Measurements from ENCODE around the gene YBEY.

YBEY gene

DNA sequence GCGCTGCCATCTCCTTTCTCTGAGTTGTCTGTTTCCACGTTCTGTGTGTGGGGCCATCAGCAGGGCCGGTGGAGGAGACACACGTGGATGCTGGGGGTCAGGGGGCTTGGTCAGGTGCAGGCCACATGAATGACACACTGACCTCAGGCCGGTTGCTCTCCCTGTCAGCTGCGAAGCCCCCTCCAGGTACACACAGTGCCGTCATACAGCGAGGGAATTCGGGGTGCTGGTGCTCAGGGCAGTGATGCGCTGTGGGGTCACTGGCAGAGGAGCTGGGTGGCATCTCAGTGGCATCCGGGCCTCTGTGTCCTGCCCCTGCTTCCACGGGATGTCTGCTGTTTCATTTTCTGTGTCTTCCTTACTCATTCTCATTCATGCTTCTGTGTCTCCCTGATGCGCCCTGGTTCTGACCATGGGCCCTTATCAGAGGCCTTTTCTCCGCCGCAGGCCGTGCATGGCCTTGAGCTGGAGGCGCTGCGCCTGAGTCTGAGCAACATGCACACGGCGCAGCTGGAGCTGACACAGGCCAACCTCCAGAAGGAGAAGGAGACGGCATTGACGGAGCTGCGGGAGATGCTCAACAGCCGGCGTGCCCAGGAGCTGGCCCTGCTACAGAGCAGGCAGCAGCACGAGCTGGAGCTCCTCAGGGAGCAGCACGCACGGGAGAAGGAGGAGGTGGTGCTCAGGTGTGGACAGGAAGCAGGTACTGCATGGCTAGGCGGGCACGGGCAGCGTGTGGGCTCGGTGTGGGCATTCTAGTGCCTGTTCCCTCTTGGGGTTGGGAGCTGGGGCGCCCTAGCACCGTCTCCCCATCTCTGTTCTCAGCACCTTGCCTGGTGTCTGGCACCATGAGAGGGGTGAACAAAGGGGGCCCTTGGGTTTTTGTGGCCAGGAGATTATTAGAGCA, 60.4 kb downstream of the YBEY start:
- TF ChIP-seq, protein P1, sequence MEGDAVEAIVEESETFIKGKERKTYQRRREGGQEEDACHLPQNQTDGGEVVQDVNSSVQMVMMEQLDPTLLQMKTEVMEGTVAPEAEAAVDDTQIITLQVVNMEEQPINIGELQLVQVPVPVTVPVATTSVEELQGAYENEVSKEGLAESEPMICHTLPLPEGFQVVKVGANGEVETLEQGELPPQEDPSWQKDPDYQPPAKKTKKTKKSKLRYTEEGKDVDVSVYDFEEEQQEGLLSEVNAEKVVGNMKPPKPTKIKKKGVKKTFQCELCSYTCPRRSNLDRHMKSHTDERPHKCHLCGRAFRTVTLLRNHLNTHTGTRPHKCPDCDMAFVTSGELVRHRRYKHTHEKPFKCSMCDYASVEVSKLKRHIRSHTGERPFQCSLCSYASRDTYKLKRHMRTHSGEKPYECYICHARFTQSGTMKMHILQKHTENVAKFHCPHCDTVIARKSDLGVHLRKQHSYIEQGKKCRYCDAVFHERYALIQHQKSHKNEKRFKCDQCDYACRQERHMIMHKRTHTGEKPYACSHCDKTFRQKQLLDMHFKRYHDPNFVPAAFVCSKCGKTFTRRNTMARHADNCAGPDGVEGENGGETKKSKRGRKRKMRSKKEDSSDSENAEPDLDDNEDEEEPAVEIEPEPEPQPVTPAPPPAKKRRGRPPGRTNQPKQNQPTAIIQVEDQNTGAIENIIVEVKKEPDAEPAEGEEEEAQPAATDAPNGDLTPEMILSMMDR (IDR thresholded peaks at IDR 0.05; ENCODE audit: borderline replicate concordance, insufficient read depth, low read depth, low read length) = no peak
- no peak overlapping the region for H3K4me3 ChIP-seq (ENCODE audit: low read depth, low read length)

DNA sequence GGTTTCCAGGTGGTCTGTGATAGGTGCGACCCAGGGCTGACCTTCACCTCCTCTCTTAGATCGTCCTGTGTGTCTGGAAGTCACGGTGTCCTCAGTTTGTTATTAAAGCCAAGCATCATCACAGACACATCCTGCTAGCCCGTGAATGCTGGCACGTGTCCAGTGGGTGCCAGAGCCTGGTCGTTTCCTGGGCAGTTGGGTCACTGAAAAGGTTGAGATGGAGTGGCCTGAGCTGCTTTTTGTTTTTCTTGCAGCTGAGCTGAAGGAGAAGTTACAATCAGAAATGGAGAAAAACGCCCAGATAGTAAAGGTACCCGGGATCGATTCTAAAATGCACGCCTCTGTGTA, 61.0 kb downstream of the YBEY start:
- TF ChIP-seq, protein P1 (IDR thresholded peaks at IDR 0.05; ENCODE audit: borderline replicate concordance, insufficient read depth, low read depth, low read length) = no peak
- no peak overlapping the region for H3K4me3 ChIP-seq (ENCODE audit: low read depth, low read length)

Data from GM12875 (cell line).